Measurements from ENCODE around the gene EIF3B. TPM values are rescaled to one million over a fixed set of nuclear protein-coding genes. Genes with fewer than 3 reads are reported as not detected.

The EIF3B gene
- total RNA-seq, 1 experiment from 2014 or later: 87.0 TPM

- Histone ChIP-seq H3K9me3 (ENCODE audit: low read length) (no peaks in the 10 kb centered on the region), H3K4me3 (ENCODE audit: low read length) (no peak overlapping the region), H4K20me1 (ENCODE audit: insufficient read depth, low read depth, low read length) (no peaks in the 10 kb centered on the region; the same call in 1 of the 2 replicates), H3K9ac (ENCODE audit: low read length) (no peak overlapping the region; the same call in 1 of the 2 replicates), H3K27me3 (ENCODE audit: low read length) (no peaks in the 10 kb centered on the region), H3K36me3 (ENCODE audit: insufficient read depth, low read length) (no peaks in the 10 kb centered on the region), H3K4me2 (ENCODE audit: low read depth, low read length, poor library complexity, severe bottlenecking) (no peak overlapping the region), H2AFZ (ENCODE audit: low read length) (no peak overlapping the region), H3K79me2 (ENCODE audit: low read length) (no peaks in the 10 kb centered on the region), H3K27ac (ENCODE audit: low read length) (no peak overlapping the region), H3K4me1 (ENCODE audit: low read length) (peaks cover 27% of the 10 kb centered on the region), H3K9me2 (replicated peaks; ENCODE audit: insufficient read depth, low read length) (no peaks in the 10 kb centered on the region)
- DNase-seq: no peak
These were observed 50.1 kb downstream of the EIF3B start for GRCh38 chr7:2404714-2405119.

DNA sequence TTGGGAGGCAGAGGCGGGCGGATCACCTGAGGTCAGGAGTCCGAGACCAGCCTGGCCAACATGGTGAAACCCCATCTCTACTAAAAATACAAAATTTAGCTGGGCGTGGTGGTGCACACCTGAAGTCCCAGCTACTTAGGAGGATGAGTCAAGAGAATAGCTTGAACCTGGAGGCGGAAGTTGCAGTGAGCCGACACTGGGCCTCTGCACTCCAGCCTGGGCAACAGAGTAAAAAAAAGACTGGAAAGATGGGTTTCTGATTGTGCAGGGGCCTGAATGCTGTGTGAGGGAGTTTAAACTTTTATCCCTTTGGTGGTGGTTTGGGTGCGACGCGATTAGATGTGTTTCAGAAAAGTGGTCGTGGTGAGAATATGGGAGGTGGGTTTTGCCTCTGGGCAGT is 50.6 kb downstream of the EIF3B start:
- Histone ChIP-seq H2AFZ (ENCODE audit: low read length) (no peak overlapping the region), H3K79me2 (ENCODE audit: low read length) (no peaks in the 10 kb centered on the region), H3K9ac (ENCODE audit: low read length) (no peak overlapping the region), H3K27me3 (ENCODE audit: low read length) (no peaks in the 10 kb centered on the region), H3K9me3 (ENCODE audit: low read length) (no peaks in the 10 kb centered on the region), H3K36me3 (ENCODE audit: insufficient read depth, low read length) (no peaks in the 10 kb centered on the region), H3K4me3 (ENCODE audit: low read length) (no peak overlapping the region), H3K4me1 (ENCODE audit: low read length) (peaks cover 27% of the 10 kb centered on the region), H4K20me1 (ENCODE audit: insufficient read depth, low read depth, low read length) (no peaks in the 10 kb centered on the region; the same call in 1 of the 2 replicates), H3K4me2 (ENCODE audit: low read depth, low read length, poor library complexity, severe bottlenecking) (no peak overlapping the region), H3K27ac (ENCODE audit: low read length) (no peak overlapping the region), H3K9me2 (replicated peaks; ENCODE audit: insufficient read depth, low read length) (no peaks in the 10 kb centered on the region)
- no peak for DNase-seq

DNA sequence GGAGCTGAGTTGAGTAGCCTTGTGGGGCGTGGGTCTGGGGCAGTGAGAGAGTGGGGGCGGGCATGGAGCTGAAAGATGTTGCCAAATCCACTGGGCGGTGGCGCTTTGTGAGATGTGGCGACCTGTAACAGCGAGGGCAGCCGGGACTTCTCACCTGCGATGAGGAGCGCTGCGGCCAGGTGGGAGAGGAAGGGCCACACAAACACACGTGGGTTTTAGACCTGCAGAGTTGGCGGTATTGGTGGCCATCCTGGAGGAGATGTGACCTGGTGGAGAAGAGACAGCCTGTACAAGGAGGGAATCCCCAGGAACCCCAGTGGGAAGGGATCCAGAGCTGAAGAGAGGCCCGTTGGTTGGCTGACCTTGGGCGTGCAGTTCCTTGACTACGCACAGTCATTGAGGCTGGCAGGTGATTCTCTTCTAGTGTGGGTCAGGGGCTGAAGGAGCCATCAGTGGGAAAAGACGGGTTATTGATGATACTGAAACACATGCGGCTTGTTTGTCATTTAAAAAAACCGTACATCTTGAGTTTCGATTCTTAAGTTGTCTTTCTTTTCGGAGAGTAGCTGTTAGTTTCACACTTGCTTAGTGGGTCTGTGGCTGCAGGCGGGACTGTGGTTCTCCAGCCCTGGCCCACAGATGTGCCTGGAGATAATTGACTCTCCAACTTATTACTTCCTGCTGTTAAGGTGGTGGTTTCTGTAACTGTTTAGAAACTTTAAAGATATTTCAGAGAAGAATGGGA is 51.1 kb downstream of the EIF3B start:
- H4K20me1 ChIP-seq (ENCODE audit: insufficient read depth, low read depth, low read length): no peaks in the 10 kb centered on the region; the same call in 1 of the 2 replicates
- no peak overlapping the region for H3K27ac ChIP-seq (ENCODE audit: low read length)
- H3K4me3 ChIP-seq (ENCODE audit: low read length): no peak overlapping the region
- H3K9me2 ChIP-seq (replicated peaks; ENCODE audit: insufficient read depth, low read length): no peaks in the 10 kb centered on the region
- DNase-seq: no peak
- H3K9me3 ChIP-seq (ENCODE audit: low read length): no peaks in the 10 kb centered on the region
- H3K4me2 ChIP-seq (ENCODE audit: low read depth, low read length, poor library complexity, severe bottlenecking): peak overlapping the region; percentile 6
- H3K79me2 ChIP-seq (ENCODE audit: low read length): no peaks in the 10 kb centered on the region
- H3K9ac ChIP-seq (ENCODE audit: low read length): no peak overlapping the region
- H3K36me3 ChIP-seq (ENCODE audit: insufficient read depth, low read length): no peaks in the 10 kb centered on the region
- H2AFZ ChIP-seq (ENCODE audit: low read length): no peak overlapping the region
- no peaks in the 10 kb centered on the region for H3K27me3 ChIP-seq (ENCODE audit: low read length)
- peaks cover 27% of the 10 kb centered on the region for H3K4me1 ChIP-seq (ENCODE audit: low read length)

DNA sequence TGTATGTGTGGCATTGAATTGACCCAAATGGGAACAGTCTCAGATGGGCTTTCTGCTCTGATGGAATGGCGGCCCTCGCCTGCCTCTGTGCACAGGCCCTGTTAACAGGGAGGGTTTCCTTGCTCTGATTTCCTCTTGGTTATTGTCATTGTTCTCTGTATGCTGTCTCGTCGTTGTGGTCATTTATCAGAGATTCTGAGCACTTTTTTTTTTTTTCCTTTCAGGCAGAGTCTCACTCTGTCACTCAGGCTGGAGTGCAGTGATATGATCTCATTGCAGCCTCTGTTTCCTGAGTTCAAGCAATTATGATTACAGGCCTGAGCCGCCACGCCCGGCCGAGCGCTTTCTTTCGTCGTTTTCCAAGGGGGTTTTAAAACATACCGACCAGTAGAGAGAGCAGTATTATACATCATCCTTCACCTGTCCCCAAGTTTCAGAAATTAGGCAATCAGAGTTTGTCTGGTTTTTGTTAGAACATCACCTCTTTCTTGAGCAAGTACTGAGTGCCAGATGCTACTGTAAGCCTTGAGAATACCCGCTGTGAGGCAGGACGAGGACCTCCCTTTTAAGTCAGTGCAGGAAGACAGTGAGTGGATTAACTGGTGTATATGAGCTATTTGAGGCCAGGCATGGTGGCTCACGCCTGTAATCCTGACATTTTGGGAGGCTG is 55.3 kb downstream of the EIF3B start:
- DNase-seq: no peak
- no peak overlapping the region for H3K4me2 ChIP-seq (ENCODE audit: low read depth, low read length, poor library complexity, severe bottlenecking)
- no peaks in the 10 kb centered on the region for H3K79me2 ChIP-seq (ENCODE audit: low read length)
- no peaks in the 10 kb centered on the region for H3K9me3 ChIP-seq (ENCODE audit: low read length)
- no peak overlapping the region for H2AFZ ChIP-seq (ENCODE audit: low read length)
- H3K4me3 ChIP-seq (ENCODE audit: low read length): no peak overlapping the region
- no peak overlapping the region for H3K27ac ChIP-seq (ENCODE audit: low read length)
- no peaks in the 10 kb centered on the region for H3K27me3 ChIP-seq (ENCODE audit: low read length)
- peaks cover 12% of the 10 kb centered on the region for H3K4me1 ChIP-seq (ENCODE audit: low read length)
- no peaks in the 10 kb centered on the region for H3K9me2 ChIP-seq (replicated peaks; ENCODE audit: insufficient read depth, low read length)
- H3K9ac ChIP-seq (ENCODE audit: low read length): no peak overlapping the region
- peaks cover 4% of the 10 kb centered on the region; the same call in 1 of the 2 replicates for H4K20me1 ChIP-seq (ENCODE audit: insufficient read depth, low read depth, low read length)
- H3K36me3 ChIP-seq (ENCODE audit: insufficient read depth, low read length): no peaks in the 10 kb centered on the region

GRCh38 chr7:2411049-2411448 is 56.4 kb downstream of the EIF3B start:
- DNase-seq: no peak
- no peak overlapping the region for H3K4me3 ChIP-seq (ENCODE audit: low read length)
- no peaks in the 10 kb centered on the region for H3K9me3 ChIP-seq (ENCODE audit: low read length)
- H3K9me2 ChIP-seq (replicated peaks; ENCODE audit: insufficient read depth, low read length): no peaks in the 10 kb centered on the region
- H3K79me2 ChIP-seq (ENCODE audit: low read length): no peaks in the 10 kb centered on the region
- 0 out of 2 replicates have a peak, but pooled peaks cover 4% of the 10 kb centered on the region for H4K20me1 ChIP-seq (ENCODE audit: insufficient read depth, low read depth, low read length)
- H3K27ac ChIP-seq (ENCODE audit: low read length): no peak overlapping the region
- peaks cover 8% of the 10 kb centered on the region for H3K4me1 ChIP-seq (ENCODE audit: low read length)
- H3K9ac ChIP-seq (ENCODE audit: low read length): no peak overlapping the region
- no peaks in the 10 kb centered on the region for H3K36me3 ChIP-seq (ENCODE audit: insufficient read depth, low read length)
- no peaks in the 10 kb centered on the region for H3K27me3 ChIP-seq (ENCODE audit: low read length)
- no peak overlapping the region for H3K4me2 ChIP-seq (ENCODE audit: low read depth, low read length, poor library complexity, severe bottlenecking)
- no peak overlapping the region for H2AFZ ChIP-seq (ENCODE audit: low read length)

DNA sequence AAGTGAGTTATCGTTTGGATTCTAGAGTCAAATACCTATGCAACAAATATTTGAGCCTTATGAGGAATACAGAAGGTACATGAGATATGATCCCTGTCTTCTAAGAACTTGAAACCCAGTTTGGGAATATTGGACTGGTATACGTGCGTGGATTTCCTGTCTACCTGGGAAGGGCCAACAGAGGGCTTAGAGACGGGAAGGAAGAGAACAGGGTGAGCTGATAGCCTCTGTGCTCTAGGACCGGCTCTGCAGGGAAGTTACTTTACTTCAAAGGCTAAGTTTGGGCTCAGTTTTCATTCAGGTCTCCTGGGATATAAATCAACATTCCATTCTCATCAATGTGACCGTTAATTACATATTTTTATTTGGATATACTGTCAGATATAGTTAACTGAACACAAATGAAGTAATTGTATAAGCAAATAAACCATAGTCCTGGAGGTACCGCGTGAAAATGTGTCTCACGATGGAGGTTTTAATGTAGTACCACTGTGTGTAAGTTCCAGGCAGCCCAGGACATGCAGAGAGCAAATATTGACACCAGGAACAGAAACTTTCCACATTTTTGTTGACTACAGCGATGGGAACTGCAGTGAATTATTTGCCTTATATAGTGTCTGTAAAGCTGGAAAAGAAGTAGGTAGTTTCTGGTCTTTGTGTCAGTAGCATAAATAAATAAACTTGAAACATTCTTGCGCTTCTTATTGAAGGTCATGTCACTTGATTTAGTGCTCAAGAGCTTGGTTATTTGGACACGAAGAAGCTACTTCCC is 57.4 kb downstream of the EIF3B start:
- no peaks in the 10 kb centered on the region for H3K36me3 ChIP-seq (ENCODE audit: insufficient read depth, low read length)
- no peak overlapping the region for H3K27ac ChIP-seq (ENCODE audit: low read length)
- no peak overlapping the region for H3K4me2 ChIP-seq (ENCODE audit: low read depth, low read length, poor library complexity, severe bottlenecking)
- DNase-seq: no peak
- H3K9me3 ChIP-seq (ENCODE audit: low read length): no peaks in the 10 kb centered on the region
- H2AFZ ChIP-seq (ENCODE audit: low read length): no peak overlapping the region
- H3K9ac ChIP-seq (ENCODE audit: low read length): no peak overlapping the region
- H3K27me3 ChIP-seq (ENCODE audit: low read length): no peaks in the 10 kb centered on the region
- H3K4me1 ChIP-seq (ENCODE audit: low read length): peaks cover 1% of the 10 kb centered on the region
- H3K9me2 ChIP-seq (replicated peaks; ENCODE audit: insufficient read depth, low read length): no peaks in the 10 kb centered on the region
- no peaks in the 10 kb centered on the region for H3K79me2 ChIP-seq (ENCODE audit: low read length)
- no peak overlapping the region for H3K4me3 ChIP-seq (ENCODE audit: low read length)
- H4K20me1 ChIP-seq (ENCODE audit: insufficient read depth, low read depth, low read length): 0 out of 2 replicates have a peak, but pooled peaks cover 4% of the 10 kb centered on the region

DNA sequence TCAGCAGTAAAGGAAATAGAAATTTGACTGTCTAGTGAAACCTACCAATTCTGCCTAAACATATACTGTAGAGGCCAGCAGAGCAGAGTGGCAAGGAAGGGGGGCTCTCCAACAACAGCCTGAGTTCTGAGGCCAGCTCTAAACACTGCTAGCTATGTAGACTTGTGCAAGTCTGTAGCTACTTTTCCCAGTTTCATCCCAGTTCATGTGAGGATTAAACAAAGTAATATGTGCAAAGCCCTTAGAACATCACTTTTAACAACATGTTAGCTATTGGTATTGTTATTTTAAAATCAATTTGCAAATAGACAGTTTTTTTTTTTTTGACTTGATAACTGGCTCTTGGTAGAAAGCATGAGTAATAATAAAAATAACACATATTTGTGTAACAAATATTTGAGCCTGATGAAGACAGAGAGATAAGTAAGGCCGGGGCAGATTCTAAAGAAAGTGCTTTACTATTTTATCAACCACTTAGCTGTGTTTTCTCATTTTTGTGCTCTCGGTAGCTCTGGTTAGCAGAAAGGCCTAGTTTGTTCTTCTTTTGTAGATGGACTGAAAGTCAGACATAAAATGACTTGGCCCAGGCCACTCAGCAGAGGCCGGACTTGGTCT is 58.1 kb downstream of the EIF3B start:
- Histone ChIP-seq H3K27ac (ENCODE audit: low read length) (no peak overlapping the region), H3K9me3 (ENCODE audit: low read length) (no peaks in the 10 kb centered on the region), H3K4me1 (ENCODE audit: low read length) (no peaks in the 10 kb centered on the region), H3K9ac (ENCODE audit: low read length) (no peak overlapping the region), H3K36me3 (ENCODE audit: insufficient read depth, low read length) (no peaks in the 10 kb centered on the region), H3K4me3 (ENCODE audit: low read length) (no peak overlapping the region), H3K79me2 (ENCODE audit: low read length) (no peaks in the 10 kb centered on the region), H3K27me3 (ENCODE audit: low read length) (no peaks in the 10 kb centered on the region), H3K4me2 (ENCODE audit: low read depth, low read length, poor library complexity, severe bottlenecking) (no peak overlapping the region), H2AFZ (ENCODE audit: low read length) (no peak overlapping the region), H3K9me2 (replicated peaks; ENCODE audit: insufficient read depth, low read length) (no peaks in the 10 kb centered on the region), H4K20me1 (ENCODE audit: insufficient read depth, low read depth, low read length) (0 out of 2 replicates have a peak, but pooled peaks cover 4% of the 10 kb centered on the region)
- no peak for DNase-seq

Data from Karpas-422 (cell line).